GM19238 (cell line): ENCODE data around the gene ZNF662.

Experiments
- DNase-seq: peaks from one replicate; pipeline ENCODE4 v3.0.0; 2011; ENCODE audit warnings: low spot score; ENCODE audit not compliant: insufficient read length

ZNF662 gene

GRCh38 chr3:42886294-42886822 lies 19.6 kb upstream of the ZNF662 start:
- DNase-seq: no peak

- no peak for DNase-seq
These were observed 18.9 kb upstream of the ZNF662 start for GRCh38 chr3:42887084-42887483.

- DNase-seq: no peak
These were observed 14.9 kb upstream of the ZNF662 start for GRCh38 chr3:42891042-42891441.

GRCh38 chr3:42892169-42892568 lies 13.8 kb upstream of the ZNF662 start:
- no peak for DNase-seq

GRCh38 chr3:42892807-42893206 lies 13.1 kb upstream of the ZNF662 start:
- no peak for DNase-seq

GRCh38 chr3:42894698-42895579 lies 11.0 kb upstream of the ZNF662 start:
- DNase-seq: no peak

GRCh38 chr3:42895580-42895868 lies 10.4 kb upstream of the ZNF662 start:
- DNase-seq: no peak

GRCh38 chr3:42898896-42899675 lies 6.9 kb upstream of the ZNF662 start:
- no peak for DNase-seq

- DNase-seq: no peak
These were observed 5.5 kb upstream of the ZNF662 start for GRCh38 chr3:42900226-42901072.

GRCh38 chr3:42901073-42901415 lies 4.9 kb upstream of the ZNF662 start:
- DNase-seq: no peak

- DNase-seq: no peak
These were observed 3.7 kb upstream of the ZNF662 start for GRCh38 chr3:42902257-42902656.

- DNase-seq: no peak
These were observed 1.9 kb upstream of the ZNF662 start for GRCh38 chr3:42904076-42904475.

GRCh38 chr3:42905740-42906069 lies 237 bp upstream of the ZNF662 start:
- DNase-seq: no peak

GRCh38 chr3:42906848-42907183 lies 874 bp downstream of the ZNF662 start:
- no peak for DNase-seq

GRCh38 chr3:42908675-42909074 lies 2.7 kb downstream of the ZNF662 start:
- DNase-seq: no peak

- DNase-seq: no peak
These were observed 5.6 kb downstream of the ZNF662 start for GRCh38 chr3:42911551-42911950.

- DNase-seq: no peak
These were observed 9.0 kb downstream of the ZNF662 start for GRCh38 chr3:42914771-42915515.

- no peak for DNase-seq
These were observed 17.7 kb downstream of the ZNF662 start for GRCh38 chr3:42923606-42924005.

GRCh38 chr3:42926310-42926709 lies 20.4 kb downstream of the ZNF662 start:
- DNase-seq: no peak

GRCh38 chr3:42934111-42934510 lies 28.2 kb downstream of the ZNF662 start:
- no peak for DNase-seq

GRCh38 chr3:42934910-42935309 lies 29.0 kb downstream of the ZNF662 start:
- no peak for DNase-seq
